Measurements from ENCODE around the gene CPNE1.

Gene CPNE1

GRCh38 chr20:35664466-35665206, at the start of gene CPNE1, which contains the start of gene RBM12:
Gene CPNE1 (minus strand): TSS chr20:35664900. CDS start chr20:35632923, 31,977 bp downstream.
Gene RBM12 (minus strand): TSS chr20:35664900. CDS start chr20:35655322, 9,578 bp downstream.
- TF ChIP-seq CTCF (IDR thresholded peaks at IDR 0.05), result no peak

GRCh38 chr20:35714127-35714526, 49.4 kb upstream of the CPNE1 start:
- TF ChIP-seq CTCF (IDR thresholded peaks at IDR 0.05), result no peak

GRCh38 chr20:35711588-35712209, 47.0 kb upstream of the CPNE1 start:
- no peak for TF ChIP-seq CTCF (IDR thresholded peaks at IDR 0.05)

GRCh38 chr20:35710884-35711587, 46.3 kb upstream of the CPNE1 start:
- TF ChIP-seq CTCF (IDR thresholded peaks at IDR 0.05), result no peak

- no peak for TF ChIP-seq CTCF (IDR thresholded peaks at IDR 0.05)
Measured at GRCh38 chr20:35710039-35710438, 45.3 kb upstream of the CPNE1 start.

GRCh38 chr20:35709259-35709658, 44.6 kb upstream of the CPNE1 start:
- TF ChIP-seq CTCF (IDR thresholded peaks at IDR 0.05), result no peak

- TF ChIP-seq CTCF (IDR thresholded peaks at IDR 0.05), result no peak
Measured at GRCh38 chr20:35708502-35708901, 43.8 kb upstream of the CPNE1 start.

All from LNCAP (cell line).